HG02885 (cell line): ENCODE data around the gene TTC7B.
"Not testable (repeated sequence)": the region's sequence is repeated elsewhere in the genome, so short reads cannot be mapped to it uniquely, and the experiment has no call there.

ENCODE experiments used
- ATAC-seq: cut with Tn5 transposase; IDR thresholded peaks from one replicate; pipeline ENCODE4 v1.9.1; 2021; ENCODE audit warnings: mild to moderate bottlenecking; ENCODE audit not compliant: unreplicated experiment, poor library complexity

The TTC7B gene

DNA sequence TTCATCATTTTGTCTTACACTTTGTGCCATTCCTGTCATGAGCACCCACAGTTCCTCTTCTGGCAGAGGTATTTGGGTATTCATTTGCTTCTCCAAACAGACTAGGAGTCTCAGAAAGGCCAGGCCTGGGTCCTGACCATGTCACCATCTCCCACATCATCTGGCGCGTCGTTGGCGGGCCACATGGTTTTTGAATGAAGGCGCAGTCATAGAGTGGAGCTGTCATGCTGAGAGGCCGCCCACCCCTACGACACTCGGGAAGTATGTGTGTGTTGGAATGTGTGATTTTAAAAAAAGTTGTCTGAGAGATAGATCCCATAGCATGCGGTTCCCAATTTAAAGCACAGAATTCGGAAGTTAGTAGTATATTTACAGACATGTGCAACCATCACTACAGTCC, 15.6 kb upstream of the TTC7B start:
- no peak for ATAC-seq

DNA sequence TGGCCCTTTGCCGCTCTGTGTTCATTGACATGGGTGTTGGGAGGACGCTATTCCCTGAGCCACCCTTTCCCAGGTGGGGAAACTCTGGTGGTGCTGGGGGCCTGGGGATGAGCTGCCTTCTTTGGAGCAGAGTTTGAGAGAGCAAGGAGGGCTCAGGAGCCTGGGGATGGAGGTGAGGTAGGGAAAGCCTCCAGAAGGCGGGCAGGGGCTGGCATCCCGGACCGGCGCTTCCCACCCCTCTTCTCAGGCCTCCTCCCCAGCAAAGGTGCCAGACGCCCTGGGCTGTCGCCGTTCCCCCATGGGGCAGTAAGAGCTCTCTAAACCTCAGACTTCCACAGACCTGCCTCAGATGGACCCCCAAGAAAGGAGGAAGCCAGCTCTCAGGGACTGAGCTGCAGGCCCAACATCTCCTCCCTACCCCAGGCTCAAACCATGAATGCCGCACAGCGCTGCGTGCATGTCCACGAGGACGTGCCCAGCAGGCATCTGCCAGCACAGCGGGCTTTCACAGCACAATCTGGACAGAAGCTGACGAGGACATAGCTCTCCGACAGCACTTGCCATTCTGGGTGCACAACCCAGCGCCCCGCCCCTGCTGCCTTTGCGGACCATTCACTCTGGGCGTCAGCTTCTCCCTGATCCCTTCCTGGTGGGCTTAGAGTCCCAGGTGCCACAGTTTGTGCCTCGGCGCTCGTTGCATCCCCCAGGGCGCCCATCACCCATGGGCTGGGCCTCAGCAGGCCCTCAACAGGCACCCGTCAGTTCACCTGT, 14.9 kb upstream of the TTC7B start:
- ATAC-seq, result no peak

DNA sequence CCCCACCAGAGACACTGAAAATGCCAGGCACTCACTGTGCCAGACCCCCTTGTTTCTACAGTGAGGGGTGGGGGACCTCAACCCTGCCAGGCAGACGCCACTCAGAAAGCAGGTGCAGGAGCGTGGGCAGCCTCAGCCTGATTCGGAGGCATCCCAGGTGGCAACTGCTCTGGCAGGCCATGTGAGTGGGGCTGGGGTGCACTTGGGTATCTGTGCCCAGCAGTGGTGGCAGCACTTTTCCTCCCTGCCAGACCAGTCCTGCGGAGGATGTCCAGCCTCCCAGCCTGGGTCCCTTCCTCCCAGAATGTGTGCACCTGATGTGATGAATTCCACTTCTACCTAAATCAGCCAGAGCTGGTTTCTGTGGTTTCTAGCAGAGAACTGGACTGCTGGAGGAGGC, 13.4 kb upstream of the TTC7B start:
- ATAC-seq, result no peak

DNA sequence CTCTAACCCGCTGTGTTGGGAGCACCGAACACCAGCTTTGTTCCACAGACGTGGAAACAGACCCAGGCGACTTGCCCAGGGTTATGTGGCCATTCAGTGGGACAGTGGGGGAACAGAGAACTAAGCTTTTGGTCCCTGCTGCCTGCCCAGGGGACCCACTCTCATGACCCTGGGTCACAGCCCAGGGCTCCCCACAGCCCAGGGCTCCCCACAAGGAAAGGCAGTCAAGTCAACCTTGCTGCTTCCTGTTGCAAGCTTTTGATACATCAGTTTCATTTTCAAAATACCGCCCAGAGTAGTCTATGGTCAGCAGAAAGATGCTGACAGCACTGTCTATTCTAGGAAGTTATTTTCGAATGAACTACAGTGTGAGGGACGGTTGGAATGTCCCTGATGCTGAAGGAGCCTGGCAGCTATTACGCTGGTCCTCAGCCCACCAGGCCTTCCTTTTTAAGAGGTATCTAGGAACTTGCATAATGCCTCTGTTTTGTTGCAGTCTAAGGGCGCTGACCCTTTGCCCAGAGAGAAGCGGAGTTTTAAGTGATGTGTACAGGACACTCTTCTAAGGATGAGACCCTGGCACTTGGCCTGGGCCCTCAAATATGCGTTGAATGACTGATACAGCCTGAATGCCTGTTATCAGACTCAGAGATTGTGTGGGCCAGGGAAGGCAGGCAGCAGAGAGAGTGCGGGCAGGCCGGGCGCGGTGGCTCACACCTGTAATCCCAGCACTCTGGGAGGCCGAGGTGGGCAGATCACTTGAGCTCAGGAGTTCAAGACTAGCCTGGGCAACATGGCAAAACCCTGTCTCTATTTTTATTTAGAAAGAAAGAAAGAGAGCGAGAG, 12.6 kb upstream of the TTC7B start:
- peak; percentile 36 for ATAC-seq

DNA sequence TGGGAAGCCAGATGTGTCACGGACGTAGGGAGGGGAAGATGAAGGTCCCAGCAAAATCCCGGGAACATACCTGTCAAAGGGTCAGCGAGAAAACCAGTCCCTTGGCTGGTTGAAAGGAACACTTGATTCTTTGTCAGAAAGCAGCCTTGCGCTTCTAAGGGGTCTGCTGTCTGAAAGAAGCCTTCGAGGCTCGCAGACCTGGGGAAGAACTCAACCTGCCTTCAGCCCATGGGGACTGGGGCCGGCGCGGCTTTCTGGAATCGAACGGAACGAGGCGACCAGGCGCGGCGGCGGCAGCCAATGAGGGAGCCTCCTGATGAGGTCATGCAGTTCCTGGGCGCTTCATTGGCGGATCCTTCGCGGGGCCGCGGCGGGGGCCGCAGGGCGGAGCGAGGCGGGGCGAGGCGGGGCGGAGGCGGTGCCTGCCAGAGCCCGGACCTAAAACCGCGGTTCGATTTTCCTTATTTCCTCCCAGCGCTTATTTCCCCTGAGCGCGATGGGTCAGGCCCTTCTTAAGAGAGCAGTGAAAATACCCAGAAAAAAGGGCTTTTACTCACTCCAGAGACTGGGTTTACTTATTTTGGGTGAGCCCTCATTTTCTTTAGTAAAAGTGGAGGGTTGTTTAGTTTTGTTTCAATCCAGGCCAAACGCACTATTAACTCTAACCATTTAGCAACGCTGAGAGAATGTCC, 11.8 kb upstream of the TTC7B start:
- ATAC-seq, result peak; percentile 99

DNA sequence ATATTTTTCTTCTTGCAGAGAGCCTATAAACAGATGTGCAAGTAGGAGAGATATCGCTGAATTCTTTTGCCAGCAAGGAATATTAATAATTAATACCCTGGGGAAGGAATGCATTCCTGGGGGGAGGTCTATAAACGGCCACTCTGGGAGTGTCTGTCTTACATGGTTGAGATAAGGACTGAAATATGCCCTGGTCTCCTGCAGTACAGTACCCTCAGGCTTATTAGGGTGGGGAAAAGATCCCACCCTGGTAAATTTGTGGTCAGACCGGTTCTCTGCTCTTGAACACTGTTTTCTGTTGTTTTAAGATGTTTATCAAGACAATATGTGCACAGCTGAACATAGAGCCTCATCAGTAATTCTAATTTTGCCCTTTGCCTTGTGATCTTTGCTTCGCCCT, 7.3 kb upstream of the TTC7B start:
- not testable (repeated sequence) for ATAC-seq

DNA sequence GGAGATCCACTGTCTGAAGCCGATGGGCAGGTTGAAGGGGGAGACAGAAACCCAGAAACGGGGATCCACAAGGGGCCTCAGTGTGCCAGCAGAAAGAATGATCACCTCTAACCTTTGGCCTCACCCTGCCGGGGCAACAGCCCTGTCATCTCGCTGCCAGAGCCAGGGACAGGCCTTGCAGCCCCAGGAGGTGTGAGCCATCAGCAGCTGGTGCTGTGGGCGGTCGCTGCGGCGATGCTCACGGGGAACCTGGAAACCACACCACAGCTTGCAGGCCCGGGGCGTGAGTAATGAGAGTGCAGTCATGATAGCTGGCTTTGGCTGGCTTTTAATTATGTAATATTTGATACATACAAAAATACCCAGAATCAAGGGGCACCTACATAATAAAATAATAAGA, 4.7 kb upstream of the TTC7B start:
- peak; percentile 63 for ATAC-seq

DNA sequence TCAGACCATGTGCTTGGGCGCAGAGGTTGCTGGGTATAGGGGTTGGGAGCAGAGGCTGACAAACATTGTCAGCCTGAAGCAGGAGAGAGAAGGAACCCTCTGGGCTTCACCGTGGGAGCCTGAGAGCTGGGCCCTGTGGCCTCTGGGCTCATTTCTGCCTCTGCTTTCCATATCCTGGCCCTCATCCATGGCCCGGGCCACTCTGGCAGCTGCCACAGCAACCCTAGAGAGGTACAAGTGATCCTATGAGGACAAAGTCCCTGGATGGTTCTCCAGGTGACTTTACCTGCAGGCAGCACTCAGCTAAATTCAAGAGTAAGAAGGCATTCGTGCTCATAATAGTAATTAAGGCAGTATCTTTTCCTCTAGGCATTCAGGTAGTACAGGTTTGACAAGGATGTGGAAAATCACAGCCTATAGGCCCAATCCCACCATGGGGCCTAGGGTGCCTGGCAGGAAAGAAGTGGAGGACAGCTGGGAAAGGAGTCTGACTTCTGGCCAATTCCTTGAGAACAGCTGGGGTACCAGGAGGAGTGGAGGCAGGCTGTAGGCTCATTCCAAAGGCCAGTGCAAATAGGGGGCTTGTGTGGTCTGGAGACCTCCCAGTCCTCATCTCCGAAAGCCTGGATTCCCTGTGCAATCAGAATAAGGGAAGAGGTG, 3.6 kb upstream of the TTC7B start:
- ATAC-seq, result no peak

DNA sequence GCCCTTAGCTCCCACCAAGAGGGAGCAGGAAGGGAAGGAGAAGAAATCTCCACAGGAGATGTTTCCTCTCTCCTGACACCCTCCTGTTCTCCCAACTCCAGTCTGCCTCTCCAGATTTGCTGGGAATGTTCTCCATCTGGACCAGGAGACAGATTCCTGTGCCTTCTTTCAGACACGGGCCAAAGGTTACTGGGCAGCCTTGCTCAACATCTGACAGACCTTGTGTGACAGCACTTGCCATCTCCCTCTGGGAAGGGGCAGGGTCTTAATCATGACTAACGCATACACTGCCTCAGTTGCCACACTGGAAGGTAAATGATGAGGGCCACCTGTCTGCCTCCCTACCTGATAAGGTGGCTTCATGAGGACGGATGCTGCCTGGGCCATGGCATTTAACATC, 2.5 kb upstream of the TTC7B start:
- no peak for ATAC-seq

DNA sequence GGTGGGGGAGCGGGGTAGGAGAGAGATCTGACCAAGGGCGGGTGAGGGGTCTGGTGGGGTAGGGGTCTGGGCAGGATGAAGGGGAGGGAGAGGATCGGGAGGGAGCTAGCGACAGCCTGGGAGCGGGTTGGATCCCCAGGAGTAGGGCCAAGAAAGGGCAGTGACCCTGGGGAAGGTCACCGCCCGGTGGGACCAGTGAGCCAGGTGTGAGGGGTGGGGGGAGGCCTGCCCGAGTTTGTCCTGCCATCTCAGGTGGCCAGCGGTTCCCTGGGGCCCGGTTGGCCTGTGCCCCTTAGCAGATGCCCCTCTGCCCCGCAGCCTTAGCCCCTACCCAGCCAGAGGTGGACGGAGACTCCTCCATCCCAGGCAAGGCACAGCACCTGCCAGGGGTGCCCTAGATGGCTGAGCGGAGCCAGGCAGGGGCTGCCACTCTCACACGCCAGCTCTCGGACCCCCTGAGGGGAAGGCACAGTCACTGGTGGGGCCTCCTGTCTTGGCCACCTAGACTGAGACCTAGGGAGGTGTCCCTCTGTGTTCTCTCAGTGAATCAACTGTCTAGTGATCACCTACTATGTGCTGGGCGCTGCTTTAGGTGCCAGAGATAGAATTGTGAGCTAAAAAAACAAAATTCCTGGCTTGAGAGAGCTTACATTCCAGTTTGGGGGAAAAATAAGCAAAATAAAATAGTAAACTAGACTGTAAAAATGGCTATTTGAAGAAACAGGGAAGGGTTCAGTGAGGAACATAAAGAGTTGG, 629 bp upstream of the TTC7B start:
- ATAC-seq, result no peak

DNA sequence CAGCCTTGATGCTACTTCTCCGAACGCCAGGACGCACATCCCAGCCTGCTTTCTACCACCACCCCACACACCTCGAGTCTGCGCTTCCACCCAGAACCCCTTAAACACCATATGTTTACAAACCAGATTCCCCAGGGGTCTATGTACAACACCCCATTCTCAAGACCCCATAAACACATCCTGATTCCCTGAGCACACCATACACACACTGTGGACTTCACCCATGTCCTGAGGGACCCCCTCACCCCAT, 733 bp downstream of the TTC7B start:
- no peak for ATAC-seq

DNA sequence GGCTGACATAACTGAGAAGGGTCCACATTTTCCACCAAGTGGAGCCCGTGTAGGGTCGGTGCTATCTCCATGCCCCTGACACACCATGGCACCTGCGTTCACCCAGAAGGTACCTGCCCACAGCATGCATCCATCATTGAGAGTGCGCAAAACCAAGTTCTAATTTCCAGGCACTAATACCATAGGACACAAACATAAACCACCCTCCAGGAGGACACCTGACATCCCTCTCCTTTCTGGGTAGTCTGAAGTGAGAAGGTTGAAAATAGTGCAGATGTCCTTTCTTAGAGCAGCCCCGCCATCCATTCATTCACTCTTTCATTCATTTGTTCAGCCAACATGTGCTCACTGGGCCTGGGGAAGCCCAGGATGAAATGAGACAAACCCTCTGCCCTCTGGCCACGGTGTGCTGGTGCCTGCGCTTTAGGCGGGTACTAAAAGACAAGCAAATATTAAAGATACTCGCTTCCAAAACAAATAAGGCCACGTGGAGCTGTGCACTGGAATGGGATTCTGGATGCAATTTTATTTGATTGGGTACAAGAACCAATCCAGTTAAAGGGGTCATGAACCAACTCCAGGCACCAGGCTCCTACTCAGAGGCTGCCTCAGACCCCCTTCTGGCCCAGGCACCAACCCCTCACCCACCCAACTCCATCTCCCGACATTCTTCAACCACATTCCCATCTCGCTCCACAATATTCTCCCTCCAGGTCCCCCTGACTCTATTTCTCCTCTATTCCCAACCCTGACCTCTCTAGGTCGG, 1.2 kb downstream of the TTC7B start:
- ATAC-seq, result no peak

DNA sequence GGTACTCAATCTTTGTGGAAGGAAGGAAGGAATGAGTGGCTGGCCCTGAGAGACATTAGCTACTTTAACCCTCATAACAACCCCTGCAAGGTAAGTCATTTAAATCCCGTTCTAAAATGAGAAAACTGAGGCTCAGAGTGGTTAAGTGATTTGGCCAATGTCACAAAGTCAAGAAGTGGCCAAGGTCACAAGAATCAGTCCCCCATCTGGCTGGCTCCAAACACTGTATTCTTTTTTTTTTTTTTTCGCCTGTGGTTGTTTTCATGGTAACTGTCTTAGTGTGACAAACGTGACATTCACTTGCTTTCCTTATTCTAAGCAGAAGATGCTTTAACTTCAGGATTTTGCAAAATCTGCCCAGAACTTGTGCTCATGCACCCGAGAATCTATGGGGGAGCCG, 2.8 kb downstream of the TTC7B start:
- ATAC-seq, result no peak

DNA sequence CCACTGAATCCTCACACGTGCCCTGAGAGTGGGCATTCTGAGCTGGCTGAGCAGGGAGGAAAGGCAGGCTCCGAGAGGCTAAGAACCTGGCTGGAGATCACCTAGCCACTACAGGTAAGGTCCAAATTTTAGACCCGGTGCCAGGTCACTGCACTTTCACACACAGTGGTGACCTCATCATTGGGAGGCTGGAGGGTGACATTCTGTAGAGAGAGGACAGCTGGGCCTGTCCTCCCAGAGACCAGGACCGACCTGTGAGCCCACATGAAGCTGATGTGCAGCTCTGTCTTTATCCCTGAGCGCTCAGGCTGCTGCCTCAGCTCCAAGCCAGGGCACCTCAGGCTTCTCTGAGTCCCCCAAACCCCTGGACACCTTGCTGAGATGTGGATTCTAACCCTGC, 4.1 kb downstream of the TTC7B start:
- ATAC-seq, result no peak

DNA sequence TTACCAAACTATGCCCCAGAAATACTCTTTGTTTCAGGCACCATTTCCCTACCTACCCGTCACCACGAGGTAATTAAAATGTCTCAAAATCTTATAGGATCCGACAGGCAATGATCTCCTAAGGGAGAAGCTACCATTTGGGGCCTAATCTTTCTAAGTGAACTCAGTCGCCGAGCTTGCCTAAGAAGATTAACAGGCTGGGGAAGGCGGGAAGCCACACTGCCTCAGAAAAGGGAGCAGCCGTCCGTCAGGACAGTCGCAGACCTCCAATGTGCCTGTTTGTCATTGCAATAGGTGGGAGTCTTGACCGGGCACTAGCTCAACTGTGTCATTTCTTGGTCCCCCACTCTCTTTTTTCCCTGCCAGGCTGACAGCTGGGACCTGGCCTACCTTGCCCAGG, 4.6 kb downstream of the TTC7B start:
- no peak for ATAC-seq

DNA sequence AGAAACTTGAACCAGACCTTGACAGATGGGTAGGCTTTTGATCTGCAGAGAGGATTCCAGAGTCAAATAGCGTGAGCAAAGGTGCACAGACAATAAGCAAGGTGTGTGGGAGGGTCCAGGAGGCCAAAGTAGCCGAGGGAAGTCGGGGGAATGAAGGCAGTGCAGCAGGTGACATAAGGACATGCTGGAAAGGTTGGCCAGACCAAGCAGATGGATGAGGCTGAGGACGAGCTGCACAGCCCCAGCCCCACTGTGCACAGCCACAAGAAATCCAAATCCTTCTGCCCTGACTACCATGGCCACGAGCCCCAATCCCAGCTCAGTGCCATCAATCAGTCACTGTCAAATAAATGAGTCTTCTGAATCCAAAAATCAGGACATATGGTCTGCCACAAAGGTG, 5.4 kb downstream of the TTC7B start:
- no peak for ATAC-seq

DNA sequence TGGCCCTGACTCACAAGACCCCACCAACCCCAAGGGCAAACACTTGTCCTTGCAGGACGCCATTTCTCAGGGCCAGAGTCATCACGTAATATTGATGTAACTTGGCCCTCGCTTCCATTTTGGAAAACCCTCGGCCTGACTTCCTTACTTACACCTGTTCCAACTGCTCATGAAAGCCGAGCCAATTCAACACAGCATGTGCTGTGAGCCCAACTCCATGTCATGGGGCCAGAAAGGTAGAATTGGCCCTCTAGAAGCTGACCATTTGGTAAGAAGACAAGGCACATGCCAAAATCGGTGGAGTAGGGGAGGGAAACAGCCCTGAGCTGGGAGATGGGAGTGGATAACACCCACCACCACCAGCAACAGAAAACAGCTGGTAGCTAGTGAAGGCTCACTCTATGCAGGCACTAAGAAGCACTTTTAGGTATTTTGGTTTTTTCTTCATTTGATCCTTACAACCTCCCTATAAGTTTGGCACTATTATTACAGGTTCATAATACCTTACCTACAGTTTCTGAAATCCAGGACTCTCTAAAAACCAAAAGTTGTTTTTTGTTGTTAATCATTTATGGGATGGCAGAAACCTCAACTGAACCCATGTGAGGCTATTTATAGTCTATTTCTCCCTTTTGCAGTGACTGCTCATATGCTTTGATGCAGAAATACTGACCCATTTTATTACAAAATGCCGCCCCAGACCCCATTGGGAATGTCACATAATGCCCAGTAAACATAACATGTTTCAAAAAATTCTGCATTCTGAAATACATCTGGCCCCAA, 6.5 kb downstream of the TTC7B start:
- ATAC-seq, result no peak

DNA sequence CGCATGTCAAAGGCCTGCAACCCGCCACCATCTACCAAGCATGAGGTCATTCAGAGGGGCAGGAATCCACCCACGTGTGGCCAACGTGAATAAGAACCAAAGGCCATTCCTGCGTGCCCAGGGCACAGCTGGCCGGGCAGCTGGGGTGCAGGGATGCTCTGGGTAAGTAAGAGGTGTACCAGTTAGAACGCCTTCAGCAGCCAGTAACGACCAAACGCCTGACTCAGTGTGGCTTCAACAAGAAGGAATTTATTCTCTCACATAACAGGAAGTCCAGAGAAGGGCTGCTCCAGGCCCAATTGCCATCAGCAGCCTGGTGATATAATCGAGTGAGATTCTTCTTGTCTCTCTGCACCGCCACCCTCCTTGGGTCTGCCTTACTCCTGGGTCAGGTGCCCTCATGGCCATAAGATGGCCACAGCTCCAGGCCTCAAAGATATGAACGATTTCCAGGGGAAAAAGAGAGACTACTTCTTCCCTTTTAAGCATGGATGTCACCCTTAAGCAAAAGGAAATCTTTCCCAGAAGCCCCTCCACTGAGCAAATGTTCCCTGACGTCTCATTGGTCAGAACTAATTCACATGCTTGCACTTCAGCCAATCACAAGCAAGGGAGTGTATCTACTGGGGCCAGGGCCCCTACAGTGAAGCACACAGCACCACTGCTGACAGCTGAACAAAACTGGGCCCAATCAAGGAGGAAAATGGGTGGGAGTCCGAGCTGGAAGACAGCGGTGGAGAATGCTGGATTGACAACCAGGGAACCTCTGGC, 7.3 kb downstream of the TTC7B start:
- ATAC-seq, result no peak
